ENCODE results near the gene LY6G6F.

DNA sequence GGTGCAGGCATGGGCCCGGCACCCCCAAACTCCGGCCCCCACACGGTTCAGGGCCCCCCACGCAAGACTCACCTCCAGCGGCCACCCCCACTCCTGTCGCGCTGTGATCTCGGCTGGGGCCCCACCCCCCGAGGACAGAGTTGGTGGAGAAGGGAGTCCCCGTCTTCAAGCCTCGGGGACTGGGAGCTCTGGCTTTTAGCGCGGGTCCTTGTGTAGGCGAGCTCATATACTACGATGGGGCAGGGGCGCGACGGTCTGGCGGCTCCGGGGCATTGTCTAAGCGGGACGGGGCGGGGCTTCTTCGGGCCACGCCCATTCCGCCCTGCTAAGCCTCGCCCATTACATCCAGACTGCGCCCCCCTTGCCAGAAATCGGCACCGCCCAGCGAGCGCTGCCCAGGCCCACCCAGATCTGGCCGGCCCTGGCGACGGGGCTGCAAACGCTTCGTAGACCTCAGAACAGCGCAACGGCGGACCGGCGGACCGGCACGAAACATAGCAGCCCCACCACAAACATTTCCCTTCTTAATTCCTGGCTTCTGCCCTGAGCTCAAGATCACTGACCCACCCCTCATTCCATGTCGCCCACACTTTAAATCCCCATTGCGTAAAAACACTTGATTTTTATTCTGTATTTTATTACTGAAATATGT, 23.4 kb downstream of the LY6G6F start:
- TF ChIP-seq, protein P1, sequence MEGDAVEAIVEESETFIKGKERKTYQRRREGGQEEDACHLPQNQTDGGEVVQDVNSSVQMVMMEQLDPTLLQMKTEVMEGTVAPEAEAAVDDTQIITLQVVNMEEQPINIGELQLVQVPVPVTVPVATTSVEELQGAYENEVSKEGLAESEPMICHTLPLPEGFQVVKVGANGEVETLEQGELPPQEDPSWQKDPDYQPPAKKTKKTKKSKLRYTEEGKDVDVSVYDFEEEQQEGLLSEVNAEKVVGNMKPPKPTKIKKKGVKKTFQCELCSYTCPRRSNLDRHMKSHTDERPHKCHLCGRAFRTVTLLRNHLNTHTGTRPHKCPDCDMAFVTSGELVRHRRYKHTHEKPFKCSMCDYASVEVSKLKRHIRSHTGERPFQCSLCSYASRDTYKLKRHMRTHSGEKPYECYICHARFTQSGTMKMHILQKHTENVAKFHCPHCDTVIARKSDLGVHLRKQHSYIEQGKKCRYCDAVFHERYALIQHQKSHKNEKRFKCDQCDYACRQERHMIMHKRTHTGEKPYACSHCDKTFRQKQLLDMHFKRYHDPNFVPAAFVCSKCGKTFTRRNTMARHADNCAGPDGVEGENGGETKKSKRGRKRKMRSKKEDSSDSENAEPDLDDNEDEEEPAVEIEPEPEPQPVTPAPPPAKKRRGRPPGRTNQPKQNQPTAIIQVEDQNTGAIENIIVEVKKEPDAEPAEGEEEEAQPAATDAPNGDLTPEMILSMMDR (conservative IDR thresholded peaks at IDR 0.05), result no peak
- no peak for TF ChIP-seq ZFX (IDR thresholded peaks at IDR 0.05)
